ENCODE data around the gene ATP8B3. TPM values are rescaled to one million over a fixed set of nuclear protein-coding genes. Genes with fewer than 3 reads are reported as not detected.

Gene ATP8B3
- total and polyA plus RNA-seq, 9 of the 15 experiments (the other 6 are each of a cell fraction or from before 2014, with no cell fraction given), result 1.2 to 12.3 (median 3.8) TPM

DNA sequence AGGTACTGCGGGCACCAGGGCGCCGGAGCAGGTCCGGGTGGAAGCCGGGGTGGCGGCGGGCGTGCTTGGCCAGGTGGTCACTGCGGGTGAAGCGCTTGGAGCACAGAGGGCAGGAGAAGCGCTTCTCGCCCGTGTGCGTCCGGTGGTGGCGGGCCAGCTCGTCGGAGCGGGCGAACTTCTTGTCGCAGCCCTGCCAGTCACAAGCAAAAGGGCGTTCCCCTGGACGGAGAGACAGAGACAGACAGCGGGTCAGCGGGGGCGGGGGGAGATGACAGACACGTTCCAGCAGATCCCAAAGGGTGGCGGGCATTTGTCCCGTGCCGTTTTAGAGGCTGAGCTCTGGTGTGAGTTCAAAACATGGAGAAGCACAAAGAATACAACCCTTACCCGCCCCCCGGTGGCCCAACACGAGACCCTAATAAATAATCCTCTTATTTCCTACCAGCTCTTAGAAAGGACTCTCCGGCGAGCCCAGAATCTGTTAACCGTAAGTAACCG, 42.5 kb upstream of the ATP8B3 start (continued):
- TF ChIP-seq UBTF (IDR thresholded peaks at IDR 0.05; ENCODE audit: borderline replicate concordance in 1 of 2, low read depth in 2 of 2, low read length in 2 of 2) (peak in 1 of 2 experiments; percentile 47; a peak in 1 of 4 replicates), STAT6 (CRISPR knock-in tag; IDR thresholded peaks at IDR 0.05) (no peak), E2F3 (CRISPR knock-in tag; IDR thresholded peaks at IDR 0.05) (no peak), SIN3A (IDR thresholded peaks at IDR 0.05; ENCODE audit: borderline replicate concordance in 2 of 2, control insufficient read depth in 1 of 2, low read depth in 2 of 2, low read length in 2 of 2) (peak; percentile 33 to 63; a peak in 2 of 4 replicates), VEZF1 (CRISPR knock-in tag; IDR thresholded peaks at IDR 0.05) (peak; percentile 65), CBFA2T3 (IDR thresholded peaks at IDR 0.05) (peak; percentile 21; the same call in 1 of the 2 replicates), NONO (IDR thresholded peaks at IDR 0.05; ENCODE audit: low read depth in 2 of 2, low read length in 1 of 2) (no peak), KLF1 (tag; IDR thresholded peaks at IDR 0.05) (peak; percentile 88), HNRNPUL1 (IDR thresholded peaks at IDR 0.05; ENCODE audit: low read length) (no peak), SMARCA4 (IDR thresholded peaks at IDR 0.05) (peak; percentile 36; the same call in 1 of the 2 replicates), MCM3 (IDR thresholded peaks at IDR 0.05) (no peak), ZNF592 (IDR thresholded peaks at IDR 0.05) (peak; percentile 34; the same call in 1 of the 2 replicates), YBX1 (IDR thresholded peaks at IDR 0.05) (no peak)
- TF ChIP-seq, protein P1, sequence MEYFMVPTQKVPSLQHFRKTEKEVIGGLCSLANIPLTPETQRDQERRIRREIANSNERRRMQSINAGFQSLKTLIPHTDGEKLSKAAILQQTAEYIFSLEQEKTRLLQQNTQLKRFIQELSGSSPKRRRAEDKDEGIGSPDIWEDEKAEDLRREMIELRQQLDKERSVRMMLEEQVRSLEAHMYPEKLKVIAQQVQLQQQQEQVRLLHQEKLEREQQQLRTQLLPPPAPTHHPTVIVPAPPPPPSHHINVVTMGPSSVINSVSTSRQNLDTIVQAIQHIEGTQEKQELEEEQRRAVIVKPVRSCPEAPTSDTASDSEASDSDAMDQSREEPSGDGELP (CRISPR knock-in tag; IDR thresholded peaks at IDR 0.05; ENCODE audit: borderline replicate concordance), result peak; percentile 53; the same call in 1 of the 2 replicates
- TF ChIP-seq, protein P2, sequence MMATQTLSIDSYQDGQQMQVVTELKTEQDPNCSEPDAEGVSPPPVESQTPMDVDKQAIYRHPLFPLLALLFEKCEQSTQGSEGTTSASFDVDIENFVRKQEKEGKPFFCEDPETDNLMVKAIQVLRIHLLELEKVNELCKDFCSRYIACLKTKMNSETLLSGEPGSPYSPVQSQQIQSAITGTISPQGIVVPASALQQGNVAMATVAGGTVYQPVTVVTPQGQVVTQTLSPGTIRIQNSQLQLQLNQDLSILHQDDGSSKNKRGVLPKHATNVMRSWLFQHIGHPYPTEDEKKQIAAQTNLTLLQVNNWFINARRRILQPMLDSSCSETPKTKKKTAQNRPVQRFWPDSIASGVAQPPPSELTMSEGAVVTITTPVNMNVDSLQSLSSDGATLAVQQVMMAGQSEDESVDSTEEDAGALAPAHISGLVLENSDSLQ (IDR thresholded peaks at IDR 0.05), result peak; percentile 98
